ENCODE results near the gene FTO.

FTO gene

DNA sequence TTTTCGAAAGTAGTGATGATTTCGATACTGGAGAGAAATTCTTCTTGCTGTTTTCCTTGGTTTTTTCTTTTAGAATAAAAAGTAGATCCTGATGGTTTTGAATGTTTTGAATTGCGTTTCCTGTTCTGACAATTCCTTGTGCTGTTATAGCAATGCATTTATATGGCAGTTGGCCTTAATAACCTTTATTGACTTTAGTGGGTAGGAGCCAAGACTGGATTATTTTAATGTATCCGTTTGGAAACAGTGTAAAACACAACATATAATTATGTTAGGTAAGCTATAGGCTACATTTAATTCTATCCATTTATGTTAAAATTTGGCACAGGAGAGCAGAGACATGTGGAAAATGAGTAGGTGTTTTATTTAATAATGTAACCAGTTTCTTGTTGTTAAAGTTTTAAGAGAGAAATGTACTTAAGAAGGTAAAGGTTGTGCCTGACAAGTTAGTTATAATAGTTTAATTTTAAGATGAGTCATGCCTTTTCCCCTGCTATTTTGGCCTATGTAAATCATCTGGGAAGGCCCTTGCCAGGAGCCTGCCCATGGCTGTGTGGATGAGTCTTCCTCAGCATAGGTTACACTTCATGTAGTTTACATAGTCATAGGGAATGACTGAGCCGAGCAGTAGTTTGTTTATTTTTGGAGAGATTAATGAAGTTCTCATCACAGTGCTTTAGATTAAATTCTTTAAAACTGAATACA lies 189.9 kb downstream of the FTO start:
- TF ChIP-seq, protein P1, sequence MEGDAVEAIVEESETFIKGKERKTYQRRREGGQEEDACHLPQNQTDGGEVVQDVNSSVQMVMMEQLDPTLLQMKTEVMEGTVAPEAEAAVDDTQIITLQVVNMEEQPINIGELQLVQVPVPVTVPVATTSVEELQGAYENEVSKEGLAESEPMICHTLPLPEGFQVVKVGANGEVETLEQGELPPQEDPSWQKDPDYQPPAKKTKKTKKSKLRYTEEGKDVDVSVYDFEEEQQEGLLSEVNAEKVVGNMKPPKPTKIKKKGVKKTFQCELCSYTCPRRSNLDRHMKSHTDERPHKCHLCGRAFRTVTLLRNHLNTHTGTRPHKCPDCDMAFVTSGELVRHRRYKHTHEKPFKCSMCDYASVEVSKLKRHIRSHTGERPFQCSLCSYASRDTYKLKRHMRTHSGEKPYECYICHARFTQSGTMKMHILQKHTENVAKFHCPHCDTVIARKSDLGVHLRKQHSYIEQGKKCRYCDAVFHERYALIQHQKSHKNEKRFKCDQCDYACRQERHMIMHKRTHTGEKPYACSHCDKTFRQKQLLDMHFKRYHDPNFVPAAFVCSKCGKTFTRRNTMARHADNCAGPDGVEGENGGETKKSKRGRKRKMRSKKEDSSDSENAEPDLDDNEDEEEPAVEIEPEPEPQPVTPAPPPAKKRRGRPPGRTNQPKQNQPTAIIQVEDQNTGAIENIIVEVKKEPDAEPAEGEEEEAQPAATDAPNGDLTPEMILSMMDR (IDR thresholded peaks at IDR 0.05; ENCODE audit: borderline replicate concordance, insufficient read depth, low read depth, low read length): no peak
- H3K4me3 ChIP-seq (ENCODE audit: low read depth, low read length): no peak overlapping the region

DNA sequence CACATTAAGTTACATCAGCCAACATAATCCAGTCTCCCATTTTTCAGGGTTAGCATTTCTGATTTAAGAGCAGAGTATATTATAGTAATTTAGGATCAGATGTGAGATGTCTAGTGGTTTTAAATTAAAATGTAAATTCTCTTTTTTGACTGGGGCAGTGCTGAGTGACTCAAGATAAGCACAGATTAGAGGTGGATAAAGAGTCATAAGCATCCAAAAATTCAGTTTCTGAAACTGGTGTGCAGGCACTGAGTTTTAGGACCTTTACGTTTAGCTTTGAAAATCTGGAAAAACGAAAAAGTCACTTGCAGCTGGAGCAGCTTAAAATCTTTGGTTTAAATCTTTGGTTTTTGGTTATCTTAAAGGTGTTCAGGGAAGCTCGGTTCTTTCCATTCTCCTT lies 190.7 kb downstream of the FTO start:
- TF ChIP-seq, protein P1 (IDR thresholded peaks at IDR 0.05; ENCODE audit: borderline replicate concordance, insufficient read depth, low read depth, low read length): no peak
- no peak overlapping the region for H3K4me3 ChIP-seq (ENCODE audit: low read depth, low read length)

DNA sequence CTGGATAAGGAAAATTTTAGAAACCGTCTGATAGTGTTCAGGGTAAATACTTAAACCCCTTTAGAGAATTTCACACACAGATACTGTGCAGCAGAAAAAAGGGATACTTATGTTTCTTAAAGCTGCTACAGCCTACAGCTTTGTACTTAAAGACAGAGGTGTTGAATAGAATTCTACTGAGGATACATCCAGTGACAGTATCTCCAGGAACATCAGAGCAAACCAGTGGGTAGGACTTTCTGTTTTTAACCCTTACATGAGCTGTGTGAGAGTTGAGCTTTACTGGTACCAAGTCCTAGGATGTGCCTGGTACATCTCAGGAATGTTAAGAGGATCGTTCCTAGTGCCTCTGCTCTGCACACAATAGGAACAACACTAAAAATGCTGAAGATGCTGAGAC lies 191.5 kb downstream of the FTO start:
- TF ChIP-seq, protein P1 (IDR thresholded peaks at IDR 0.05; ENCODE audit: borderline replicate concordance, insufficient read depth, low read depth, low read length): no peak
- no peak overlapping the region for H3K4me3 ChIP-seq (ENCODE audit: low read depth, low read length)

DNA sequence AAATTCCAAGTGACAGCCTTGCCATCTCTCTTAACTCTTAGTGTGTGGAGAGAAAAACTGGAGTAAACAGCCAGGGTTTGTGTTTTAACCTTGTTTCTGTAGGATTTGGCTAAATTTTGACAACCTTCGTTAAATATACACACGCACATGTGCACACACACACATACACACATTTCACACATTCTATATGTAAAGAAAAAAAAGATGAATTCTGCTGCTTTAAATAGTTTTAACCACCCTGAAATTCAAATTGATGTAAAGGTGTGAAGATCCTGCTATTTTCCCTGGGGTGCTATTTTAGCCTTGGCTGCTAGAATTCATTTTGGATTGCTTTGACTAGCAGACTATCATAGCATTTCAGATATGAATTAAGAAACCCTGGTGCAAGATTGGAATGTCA lies 191.9 kb downstream of the FTO start:
- TF ChIP-seq, protein P1 (IDR thresholded peaks at IDR 0.05; ENCODE audit: borderline replicate concordance, insufficient read depth, low read depth, low read length): no peak
- no peak overlapping the region for H3K4me3 ChIP-seq (ENCODE audit: low read depth, low read length)

DNA sequence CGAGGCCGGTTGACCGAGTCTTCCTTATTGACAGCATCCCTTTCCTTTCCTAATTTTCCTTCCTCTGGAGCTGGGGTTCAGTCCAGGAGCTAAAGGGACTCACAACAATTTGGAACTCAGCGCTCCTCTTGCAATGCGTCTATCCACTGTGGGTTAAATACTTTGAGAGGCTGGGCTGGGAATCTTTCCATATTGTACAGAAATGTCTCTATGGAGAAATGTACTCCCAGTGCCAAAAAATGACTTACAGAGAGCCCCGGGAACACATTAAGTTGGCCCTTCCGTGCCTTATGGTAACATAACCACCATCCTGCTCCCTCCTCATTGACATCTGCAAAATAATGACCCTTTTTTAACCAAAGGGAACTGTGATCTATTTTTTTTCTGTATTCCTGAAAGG lies 192.8 kb downstream of the FTO start:
- TF ChIP-seq, protein P1 (IDR thresholded peaks at IDR 0.05; ENCODE audit: borderline replicate concordance, insufficient read depth, low read depth, low read length): no peak
- no peak overlapping the region for H3K4me3 ChIP-seq (ENCODE audit: low read depth, low read length)

DNA sequence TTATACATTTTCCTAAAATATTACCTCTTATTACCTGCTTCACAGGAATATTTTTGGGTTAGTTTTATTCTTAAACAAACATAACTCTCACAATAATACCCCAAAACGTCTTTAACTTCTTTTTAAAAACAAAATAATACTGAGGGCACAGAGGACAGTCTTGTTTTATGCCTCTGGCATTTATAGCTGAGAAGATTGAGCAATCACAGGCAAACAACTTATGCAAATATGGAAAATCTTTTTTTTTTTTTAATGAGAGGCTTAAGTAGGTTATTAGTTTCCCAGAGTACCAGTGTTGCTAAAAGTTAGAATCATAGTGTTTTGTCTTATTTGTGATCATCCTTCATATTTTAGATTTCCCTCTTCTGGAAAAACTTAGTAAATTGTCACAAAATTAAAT lies 195.0 kb downstream of the FTO start:
- H3K4me3 ChIP-seq (ENCODE audit: low read depth, low read length): no peak overlapping the region
- TF ChIP-seq, protein P1 (IDR thresholded peaks at IDR 0.05; ENCODE audit: borderline replicate concordance, insufficient read depth, low read depth, low read length): no peak

DNA sequence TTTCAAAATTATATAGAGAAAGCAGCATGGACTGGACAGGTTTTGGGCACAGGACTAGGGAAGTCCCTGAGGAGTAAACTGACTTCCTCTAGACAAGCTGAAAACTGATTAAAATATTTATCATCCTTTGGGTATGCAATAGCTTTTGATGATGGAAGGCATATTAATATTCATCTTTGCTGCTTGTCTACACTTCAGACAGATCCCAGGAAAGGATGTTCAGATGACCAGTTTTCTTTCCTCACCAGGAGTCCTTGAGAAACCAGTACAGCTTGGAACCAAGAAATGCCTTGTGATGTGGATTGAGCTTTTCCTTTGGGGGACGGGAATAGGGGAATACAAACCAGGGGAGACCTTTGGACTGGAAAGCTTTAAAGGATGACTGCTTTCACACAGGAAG lies 195.5 kb downstream of the FTO start:
- H3K4me3 ChIP-seq (ENCODE audit: low read depth, low read length): no peak overlapping the region
- TF ChIP-seq, protein P1 (IDR thresholded peaks at IDR 0.05; ENCODE audit: borderline replicate concordance, insufficient read depth, low read depth, low read length): no peak

All from GM12875 (cell line).